Measurements from ENCODE around the gene C19orf73.

DNA sequence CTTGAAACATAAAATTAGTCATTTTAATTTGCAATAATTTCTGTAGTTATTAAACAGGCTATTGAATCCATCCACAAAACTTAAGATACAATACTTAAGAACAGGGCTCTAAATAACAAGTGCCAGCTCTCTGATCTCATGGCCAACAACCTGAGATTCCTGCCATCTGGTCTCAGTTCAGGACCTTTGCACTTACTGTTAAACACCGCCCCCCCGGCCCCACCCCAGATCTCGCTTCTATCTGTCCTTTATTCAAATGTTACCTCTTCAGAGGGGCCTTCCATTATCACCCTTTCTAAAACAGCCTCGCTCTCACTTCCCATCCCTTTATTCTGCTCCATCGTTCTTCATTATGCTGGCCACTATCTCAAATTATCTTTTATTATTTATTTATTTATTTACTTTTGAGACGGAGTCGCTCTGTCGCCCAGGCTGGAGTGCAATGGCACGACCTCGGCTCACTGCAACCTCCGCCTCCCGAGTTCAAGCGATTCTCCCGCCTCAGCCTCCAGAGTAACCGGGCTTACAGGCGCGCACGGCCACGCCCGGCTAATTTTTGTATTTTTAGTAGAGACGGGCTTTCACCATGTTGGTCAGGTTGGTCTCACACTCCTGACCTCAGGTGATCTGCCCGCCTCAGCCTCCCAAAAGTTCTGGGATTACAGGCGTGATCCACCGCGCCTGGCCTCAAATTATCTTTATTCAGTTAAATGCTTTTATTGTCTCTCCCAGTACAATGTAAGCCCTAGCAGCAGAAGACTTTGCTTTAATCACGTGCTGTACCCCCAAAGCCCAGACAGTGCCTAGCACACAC is 34.5 kb downstream of the C19orf73 start:
- TF ChIP-seq, protein P1, sequence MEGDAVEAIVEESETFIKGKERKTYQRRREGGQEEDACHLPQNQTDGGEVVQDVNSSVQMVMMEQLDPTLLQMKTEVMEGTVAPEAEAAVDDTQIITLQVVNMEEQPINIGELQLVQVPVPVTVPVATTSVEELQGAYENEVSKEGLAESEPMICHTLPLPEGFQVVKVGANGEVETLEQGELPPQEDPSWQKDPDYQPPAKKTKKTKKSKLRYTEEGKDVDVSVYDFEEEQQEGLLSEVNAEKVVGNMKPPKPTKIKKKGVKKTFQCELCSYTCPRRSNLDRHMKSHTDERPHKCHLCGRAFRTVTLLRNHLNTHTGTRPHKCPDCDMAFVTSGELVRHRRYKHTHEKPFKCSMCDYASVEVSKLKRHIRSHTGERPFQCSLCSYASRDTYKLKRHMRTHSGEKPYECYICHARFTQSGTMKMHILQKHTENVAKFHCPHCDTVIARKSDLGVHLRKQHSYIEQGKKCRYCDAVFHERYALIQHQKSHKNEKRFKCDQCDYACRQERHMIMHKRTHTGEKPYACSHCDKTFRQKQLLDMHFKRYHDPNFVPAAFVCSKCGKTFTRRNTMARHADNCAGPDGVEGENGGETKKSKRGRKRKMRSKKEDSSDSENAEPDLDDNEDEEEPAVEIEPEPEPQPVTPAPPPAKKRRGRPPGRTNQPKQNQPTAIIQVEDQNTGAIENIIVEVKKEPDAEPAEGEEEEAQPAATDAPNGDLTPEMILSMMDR (IDR thresholded peaks at IDR 0.05): no peak
- TF ChIP-seq POLR2A (IDR thresholded peaks at IDR 0.05): no peak

Data from lower leg skin (tissue), 3 donors.